ENCODE measurements around the gene ATP10D.
A peak's percentile ranks its signal among the peaks of the same experiment; 100 is the strongest.

ATP10D gene

GRCh38 chr4:47590325-47590724, 105.2 kb downstream of the ATP10D start:
- no peak for DNase-seq (ENCODE audit: low spot score)

GRCh38 chr4:47597696-47598095, 112.6 kb downstream of the ATP10D start:
- no peak for DNase-seq (ENCODE audit: low spot score)

- no peak for DNase-seq (ENCODE audit: low spot score)
These were observed 113.2 kb downstream of the ATP10D start for GRCh38 chr4:47598320-47598719.

GRCh38 chr4:47598896-47599295, 113.8 kb downstream of the ATP10D start:
- DNase-seq (ENCODE audit: low spot score): no peak

- DNase-seq (ENCODE audit: low spot score): no peak
These were observed 121.4 kb downstream of the ATP10D start for GRCh38 chr4:47606482-47606881.

GRCh38 chr4:47612116-47613023, 127.3 kb downstream of the ATP10D start:
- peak; percentile 18 for DNase-seq (ENCODE audit: low spot score)

- peak; percentile 15 for DNase-seq (ENCODE audit: low spot score)
These were observed 130.3 kb downstream of the ATP10D start for GRCh38 chr4:47615385-47615784.

- no peak for DNase-seq (ENCODE audit: low spot score)
These were observed 132.5 kb downstream of the ATP10D start for GRCh38 chr4:47617607-47618006.

GRCh38 chr4:47619691-47620090, 134.6 kb downstream of the ATP10D start:
- no peak for DNase-seq (ENCODE audit: low spot score)

GRCh38 chr4:47621181-47621580, 136.1 kb downstream of the ATP10D start:
- DNase-seq (ENCODE audit: low spot score): no peak

GRCh38 chr4:47624031-47624441, 139.0 kb downstream of the ATP10D start:
- DNase-seq (ENCODE audit: low spot score): peak; percentile 74

GRCh38 chr4:47631161-47631560, 146.1 kb downstream of the ATP10D start:
- no peak for DNase-seq (ENCODE audit: low spot score)

GRCh38 chr4:47639531-47639930, 154.5 kb downstream of the ATP10D start:
- DNase-seq (ENCODE audit: low spot score): no peak

- DNase-seq (ENCODE audit: low spot score): peak; percentile 24
These were observed 155.8 kb downstream of the ATP10D start for GRCh38 chr4:47640911-47641310.

- DNase-seq (ENCODE audit: low spot score): no peak
These were observed 156.7 kb downstream of the ATP10D start for GRCh38 chr4:47641755-47642154.

- DNase-seq (ENCODE audit: low spot score): no peak
These were observed 157.2 kb downstream of the ATP10D start for GRCh38 chr4:47642191-47642830.

Measured in GM03348 (cell line).